H1 (cell line): ENCODE measurements around the gene ADCY2. TPM values are rescaled to one million over a fixed set of nuclear protein-coding genes. Genes with fewer than 3 reads are reported as not detected.

ENCODE experiments used
- CTCF ChIA-PET: fragments of 300-600 bp; sonication (Branson Sonifier 250); formaldehyde crosslinking; loops from one replicate; lab custom pipeline; 2021; ENCODE audit not compliant: partially characterized antibody; lab: Charles Lee
- POLR2A ChIA-PET: fragments of 300-600 bp; sonication (Branson Sonifier 250); formaldehyde crosslinking; loops from one replicate; lab custom pipeline; 2021; ENCODE audit warnings: inconsistent platforms; ENCODE audit not compliant: partially characterized antibody; lab: Charles Lee
- DNase-seq, 2 experiments: peaks; one replicate each; pipeline versions ENCODE4 v3.0.0 to v3.0.0-alpha.2; 2010 to 2022; ENCODE audit warnings: low spot score in 2 of 2, low read depth in 1 of 2, mixed read lengths in 1 of 2
- FAIRE-seq: peaks from 2 replicates; lab custom pipeline; 2011; peaks lifted over from hg19 to GRCh38; lab: Jason Lieb, UNC
- H2AFZ ChIP-seq: 2 replicates; pipeline ENCODE4 v1.8.1; 2012; ENCODE audit warnings: low read length, inconsistent platforms
- H2AK5ac ChIP-seq: 2 replicates; pipeline ENCODE4 v1.6.1; 2013; ENCODE audit warnings: low read depth, low read length
- H2BK120ac ChIP-seq: replicated peaks from 2 replicates; pipeline ENCODE3; 2013; ENCODE audit warnings: low read depth, low read length, inconsistent platforms
- H2BK12ac ChIP-seq: 2 replicates; pipeline ENCODE4 v1.6.1; 2013; ENCODE audit warnings: low read depth, low read length
- H2BK15ac ChIP-seq: 2 replicates; pipeline ENCODE4 v1.6.1; 2013; ENCODE audit warnings: low read length
- H2BK20ac ChIP-seq: 2 replicates; pipeline ENCODE4 v1.6.1; 2013; ENCODE audit warnings: low read length
- H2BK5ac ChIP-seq: 2 replicates; pipeline ENCODE4 v1.6.1; 2013; ENCODE audit warnings: low read depth, low read length
- H3K14ac ChIP-seq: 2 replicates; pipeline ENCODE4 v1.6.1; 2013; ENCODE audit warnings: inconsistent platforms; ENCODE audit not compliant: insufficient read length
- H3K18ac ChIP-seq: 2 replicates; pipeline ENCODE4 v1.6.1; 2013; ENCODE audit warnings: low read length; ENCODE audit errors: extremely low read depth
- H3K23ac ChIP-seq: 2 replicates; pipeline ENCODE4 v1.6.1; 2013; ENCODE audit warnings: inconsistent platforms; ENCODE audit not compliant: insufficient read length
- H3K23me2 ChIP-seq: 2 replicates; pipeline ENCODE4 v1.6.1; 2013; ENCODE audit warnings: low read depth, low read length
- H3K27ac ChIP-seq: 2 replicates; pipeline ENCODE4 v1.6.1; 2011; ENCODE audit warnings: low read depth, low read length, inconsistent platforms
- H3K27me3 ChIP-seq, 4 experiments: replicated peaks in 1 of 4; 1 replicate in 1 of 4; 2 replicates in 3 of 4; pipeline versions ENCODE4 v1.6.1 to v1.8.1; 2011 to 2013; ENCODE audit warnings: low read length in 3 of 4, mild to moderate bottlenecking in 3 of 4, inconsistent platforms in 2 of 4, mixed read lengths in 2 of 4, moderate library complexity in 1 of 4; ENCODE audit not compliant: control insufficient read depth in 3 of 4, insufficient read depth in 3 of 4; ENCODE audit errors: extremely low read depth in 1 of 4
- H3K36me3 ChIP-seq, 4 experiments: 2 replicates each; pipeline versions ENCODE4 v1.6.1 to v1.8.1; 2011 to 2013; ENCODE audit warnings: mild to moderate bottlenecking in 4 of 4, low read length in 3 of 4, moderate library complexity in 2 of 4, control low read depth in 1 of 4, inconsistent platforms in 1 of 4; ENCODE audit not compliant: insufficient read depth in 4 of 4, control insufficient read depth in 2 of 4
- H3K4ac ChIP-seq: replicated peaks from 2 replicates; pipeline ENCODE3; 2013; ENCODE audit warnings: low read length, low read depth, mixed read lengths, inconsistent platforms; ENCODE audit not compliant: insufficient read length
- H3K4me1 ChIP-seq, 4 experiments: replicated peaks in 1 of 4; 1 replicate in 1 of 4; 2 replicates in 3 of 4; pipeline versions ENCODE4 v1.6.1 to v1.8.1; 2011 to 2013; ENCODE audit warnings: low read length in 3 of 4, inconsistent platforms in 2 of 4, mixed read lengths in 1 of 4; ENCODE audit not compliant: insufficient read depth in 4 of 4, control insufficient read depth in 3 of 4
- H3K4me2 ChIP-seq, 2 experiments: 2 replicates each; pipeline versions ENCODE4 v1.6.1 to v1.8.1; 2011 to 2013; ENCODE audit warnings: low read depth in 2 of 2, low read length in 2 of 2, control low read depth in 1 of 2, inconsistent platforms in 1 of 2, mild to moderate bottlenecking in 1 of 2; ENCODE audit not compliant: insufficient read depth in 1 of 2
- H3K4me3 ChIP-seq, 4 experiments: fragments of 200-600, 300-600 bp in 1 of 4; sonication (generic), shearing (Covaris generic), sonication (Bioruptor Twin) in 1 of 4; 2 replicates each; pipeline versions ENCODE4 v1.5.1 to v1.8.1; 2011 to 2016; ENCODE audit warnings: low read length in 4 of 4, low read depth in 3 of 4, control low read depth in 2 of 4, inconsistent platforms in 2 of 4, mild to moderate bottlenecking in 2 of 4, mixed read lengths in 1 of 4, moderate library complexity in 1 of 4; ENCODE audit not compliant: insufficient read depth in 2 of 4; ENCODE audit errors: extremely low read depth in 1 of 4
- H3K56ac ChIP-seq: replicated peaks from 2 replicates; pipeline ENCODE3; 2013; ENCODE audit warnings: low read depth, mild to moderate bottlenecking, mixed read lengths, low read length, inconsistent platforms; ENCODE audit not compliant: insufficient read length
- H3K79me1 ChIP-seq: 2 replicates; pipeline ENCODE4 v1.6.1; 2013; ENCODE audit warnings: low read depth, low read length, control low read depth
- H3K79me2 ChIP-seq, 2 experiments: 2 replicates each; pipeline versions ENCODE4 v1.6.1 to v1.8.1; 2012 to 2013; ENCODE audit warnings: low read length in 2 of 2, mild to moderate bottlenecking in 2 of 2, inconsistent platforms in 1 of 2; ENCODE audit not compliant: insufficient read depth in 2 of 2, control insufficient read depth in 1 of 2
- H3K9ac ChIP-seq, 4 experiments: replicated peaks in 1 of 4; 1 replicate in 1 of 4; 2 replicates in 3 of 4; pipeline versions ENCODE4 v1.6.1 to v1.8.1; 2011 to 2013; ENCODE audit warnings: low read depth in 3 of 4, low read length in 3 of 4, control low read depth in 2 of 4, mild to moderate bottlenecking in 2 of 4, moderate library complexity in 2 of 4, inconsistent platforms in 1 of 4; ENCODE audit errors: extremely low read depth in 1 of 4
- H3K9me3 ChIP-seq, 2 experiments: 2 replicates each; pipeline versions ENCODE4 v1.6.1 to v1.8.1; 2012 to 2013; ENCODE audit warnings: mild to moderate bottlenecking in 2 of 2, moderate library complexity in 2 of 2, control low read depth in 1 of 2, inconsistent platforms in 1 of 2, low read depth in 1 of 2, low read length in 1 of 2, mixed read lengths in 1 of 2; ENCODE audit not compliant: insufficient read depth in 2 of 2
- H4K20me1 ChIP-seq, 2 experiments: replicated peaks in 1 of 2; 2 replicates each; pipeline versions ENCODE3 to v1.8.1; 2011 to 2013; ENCODE audit warnings: inconsistent platforms in 2 of 2, low read length in 2 of 2, mild to moderate bottlenecking in 1 of 2; ENCODE audit not compliant: insufficient read depth in 2 of 2, control insufficient read depth in 1 of 2
- H4K5ac ChIP-seq: 2 replicates; pipeline ENCODE4 v1.6.1; 2013; ENCODE audit warnings: low read length, low read depth, mixed read lengths, inconsistent platforms; ENCODE audit not compliant: insufficient read length
- H4K8ac ChIP-seq: 2 replicates; pipeline ENCODE4 v1.8.0; 2013; ENCODE audit warnings: mild to moderate bottlenecking, moderate library complexity, low read length, inconsistent platforms; ENCODE audit not compliant: insufficient read depth; ENCODE audit errors: extremely low read depth
- H4K91ac ChIP-seq: replicated peaks from 2 replicates; pipeline ENCODE3; 2013; ENCODE audit warnings: low read length, mixed read lengths, inconsistent platforms; ENCODE audit not compliant: insufficient read length
- ATF2 ChIP-seq: IDR thresholded peaks from 2 replicates; pipeline ENCODE4 v1.6.1; 2012; ENCODE audit warnings: low read length, inconsistent platforms
- CHD1 ChIP-seq: IDR thresholded peaks from 2 replicates; pipeline ENCODE4 v1.6.1; 2012; ENCODE audit warnings: low read depth, low read length, improper control_type of control experiment
- EZH2 ChIP-seq: fragments of 200-600 bp; sonication (generic); IDR thresholded peaks from 2 replicates; pipeline ENCODE4 v1.7.1; 2012; ENCODE audit warnings: low read depth, mild to moderate bottlenecking, moderate library complexity, low read length, inconsistent platforms; ENCODE audit not compliant: severe bottlenecking
- HDAC6 ChIP-seq: IDR thresholded peaks from one replicate; pipeline ENCODE4 v1.7.1; 2012; ENCODE audit warnings: low read depth, mild to moderate bottlenecking, inconsistent platforms, low read length, moderate library complexity
- MAFK ChIP-seq: IDR thresholded peaks from 2 replicates; pipeline ENCODE4 v1.6.1; 2012; ENCODE audit warnings: low read depth, mild to moderate bottlenecking, improper control_type of control experiment, low read length
- TAF7 ChIP-seq: optimal IDR thresholded peaks from 2 replicates; pipeline ENCODE3; 2011; ENCODE audit warnings: low read depth, mild to moderate bottlenecking, inconsistent platforms, low read length, moderate library complexity, borderline replicate concordance
- WGBS, 2 experiments: shearing (Covaris generic) in 1 of 2; methylation state at CpG; one replicate each; pipeline versions ENCODE4 v1.1.6 to v1.1.7; 2013 to 2015; ENCODE audit warnings: low lambda C conversion rate in 2 of 2, mixed read lengths in 2 of 2, inconsistent platforms in 1 of 2, low coverage in 1 of 2, missing lambda C conversion rate in 1 of 2; ENCODE audit not compliant: insufficient replicate concordance in 2 of 2, insufficient coverage in 1 of 2, insufficient read length in 1 of 2; ENCODE audit errors: extremely low coverage in 1 of 2, missing lambda C conversion rate in 1 of 2; 5-methylcytosine and 5-hydroxymethylcytosine counted together
- polyA plus RNA-seq, 7 experiments: library from polyadenylated mRNA; depleted of rRNA in 3 of 7; stranded (reverse) in 5 of 7; unstranded in 2 of 7; fragments of >200 nt in 5 of 7; fragments of 200-250 nt in 2 of 7; gene quantifications; 1 replicate in 5 of 7; 2 replicates in 1 of 7; 4 replicates in 1 of 7; pipeline versions ENCODE4 v1.2.1 to v1.2.3, GENCODE V29; 2011 to 2013; ENCODE audit warnings: missing spikeins in 2 of 7, mixed read lengths in 2 of 7
- total RNA-seq: library from RNA; stranded (reverse); fragmentation: NEBNext Ultra II Directional; extraction: Animal tissue kit (Norgen Biotek cat#: 25700); gene quantifications from 2 replicates; pipeline ENCODE4 v1.2.1, GENCODE V29; 2021

ADCY2 gene
- total and polyA plus RNA-seq, 2 of the 8 experiments (the other 6 are each of a cell fraction or from before 2014, with no cell fraction given): 35.8 to 122 TPM

GRCh38 chr5:7478459-7478858 lies 82.5 kb downstream of the ADCY2 start:
- Histone ChIP-seq H3K4me3 (no peak overlapping the region), H3K4me2 (no peak overlapping the region), H4K8ac (no peak overlapping the region), H3K79me1 (no peaks in the 10 kb centered on the region), H3K23ac (no peak overlapping the region), H2BK12ac (no peak overlapping the region), H2BK120ac (no peak overlapping the region), H2BK5ac (no peak overlapping the region), H3K9me3 (no peaks in the 10 kb centered on the region), H2AK5ac (no peak overlapping the region), H4K5ac (no peak overlapping the region), H3K23me2 (no peaks in the 10 kb centered on the region), H3K27me3 (no peaks in the 10 kb centered on the region), H4K20me1 (peaks cover 0 to 1% of the 10 kb centered on the region in 2 experiments), H4K91ac (no peak overlapping the region), H3K14ac (no peak overlapping the region), H3K56ac (no peak overlapping the region), H3K4me1 (peaks cover under 1 to 10% (median 3%) of the 10 kb centered on the region in 4 experiments; a peak in 6 of 7 replicates), H3K79me2 (peaks cover 0 to 94% of the 10 kb centered on the region in 2 experiments; a peak in 3 of 4 replicates), H3K4ac (no peak overlapping the region), H3K9ac (no peak overlapping the region), H2BK15ac (no peak overlapping the region), H2BK20ac (no peak overlapping the region), H3K36me3 (no peaks in the 10 kb centered on the region), H2AFZ (no peak overlapping the region), H3K27ac (no peak overlapping the region), H3K18ac (no peak overlapping the region)
- FAIRE-seq (no peak), DNase-seq (no peak)
- WGBS, 2 experiments: 96% methylated on average over 1 of the region's 1 CpG; no CpG with 5 or more reads in 1 of the 2 experiments
- ChIA-PET POLR2A (no interaction called here), CTCF (interaction anchor here (0.7 kb wide), 1 partner anchor 133 kb away, joined by 3 read pairs; no protein-coding TSS in a partner anchor)
- TF ChIP-seq HDAC6: no peak
- no peak for TF ChIP-seq MAFK
- TF ChIP-seq CHD1: no peak
- no peak for TF ChIP-seq TAF7
- no peak for TF ChIP-seq ATF2
- no peak for TF ChIP-seq EZH2
